Measurements from ENCODE around the gene TSNAXIP1. TPM values are rescaled to one million over a fixed set of nuclear protein-coding genes. Genes with fewer than 3 reads are reported as not detected.

Gene TSNAXIP1
- total RNA-seq, 1 experiment from 2014 or later = 1.9 TPM

DNA sequence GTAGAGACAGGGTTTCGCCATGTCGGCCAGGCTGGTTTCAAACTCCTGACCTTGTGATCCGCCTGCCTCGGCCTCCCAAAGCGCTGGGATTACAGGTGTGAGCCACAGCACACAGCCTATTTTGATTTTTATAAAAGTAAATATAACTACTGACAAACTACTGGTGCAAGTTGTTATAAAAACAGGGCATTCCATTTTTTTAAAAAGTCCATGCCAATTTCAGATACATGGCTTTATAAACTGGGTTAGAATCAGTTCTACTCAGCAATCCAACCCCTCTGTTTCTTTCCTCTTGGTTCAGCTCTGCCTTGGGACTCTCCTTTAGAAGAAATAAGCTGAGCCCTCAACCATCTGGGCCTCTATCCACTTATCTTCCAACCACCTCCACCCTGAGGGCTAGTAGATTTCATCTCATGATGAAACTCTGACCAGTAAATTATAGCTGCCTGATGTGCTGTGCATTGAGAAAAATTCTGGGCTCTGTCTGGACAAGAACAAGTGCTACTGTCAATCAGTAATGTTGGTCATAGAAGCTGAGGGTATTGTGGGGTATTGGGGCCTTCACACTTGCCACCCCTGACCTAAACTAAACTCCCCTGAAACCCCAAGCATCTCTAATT is 10.5 kb upstream of the TSNAXIP1 start:
- Histone ChIP-seq H3F3A (ENCODE audit: insufficient read depth, low read depth) (no peaks in the 10 kb centered on the region), H3K79me2 (ENCODE audit: low read depth) (peaks cover 16% of the 10 kb centered on the region), H3K9me3 (ENCODE audit: insufficient read depth, low read depth) (no peaks in the 10 kb centered on the region), H4K20me1 (ENCODE audit: insufficient read depth) (no peaks in the 10 kb centered on the region), H3K4me2 (no peak overlapping the region), H3K4me3 (no peak overlapping the region), H3K27ac (no peak overlapping the region), H3K9me2 (ENCODE audit: insufficient read depth) (no peaks in the 10 kb centered on the region), H3K4me1 (replicated peaks; ENCODE audit: insufficient read depth) (no peaks in the 10 kb centered on the region), H3K27me3 (ENCODE audit: insufficient read depth, low read depth) (no peaks in the 10 kb centered on the region), H2AFZ (no peak overlapping the region), H3K36me3 (ENCODE audit: low read depth) (no peaks in the 10 kb centered on the region)
- TF ChIP-seq, protein P1, sequence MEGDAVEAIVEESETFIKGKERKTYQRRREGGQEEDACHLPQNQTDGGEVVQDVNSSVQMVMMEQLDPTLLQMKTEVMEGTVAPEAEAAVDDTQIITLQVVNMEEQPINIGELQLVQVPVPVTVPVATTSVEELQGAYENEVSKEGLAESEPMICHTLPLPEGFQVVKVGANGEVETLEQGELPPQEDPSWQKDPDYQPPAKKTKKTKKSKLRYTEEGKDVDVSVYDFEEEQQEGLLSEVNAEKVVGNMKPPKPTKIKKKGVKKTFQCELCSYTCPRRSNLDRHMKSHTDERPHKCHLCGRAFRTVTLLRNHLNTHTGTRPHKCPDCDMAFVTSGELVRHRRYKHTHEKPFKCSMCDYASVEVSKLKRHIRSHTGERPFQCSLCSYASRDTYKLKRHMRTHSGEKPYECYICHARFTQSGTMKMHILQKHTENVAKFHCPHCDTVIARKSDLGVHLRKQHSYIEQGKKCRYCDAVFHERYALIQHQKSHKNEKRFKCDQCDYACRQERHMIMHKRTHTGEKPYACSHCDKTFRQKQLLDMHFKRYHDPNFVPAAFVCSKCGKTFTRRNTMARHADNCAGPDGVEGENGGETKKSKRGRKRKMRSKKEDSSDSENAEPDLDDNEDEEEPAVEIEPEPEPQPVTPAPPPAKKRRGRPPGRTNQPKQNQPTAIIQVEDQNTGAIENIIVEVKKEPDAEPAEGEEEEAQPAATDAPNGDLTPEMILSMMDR (conservative IDR thresholded peaks at IDR 0.05) = no peak
- TF ChIP-seq EZH2 (IDR thresholded peaks at IDR 0.05; ENCODE audit: low read depth) = no peak
- intact Hi-C loops (cut with micrococcal nuclease; ENCODE audit: unreplicated experiment) = no loop called here
- CTCF ChIA-PET = interaction anchor here (0.6 kb wide), 1 partner anchor 18 kb away, joined by 4 read pairs; no protein-coding TSS in a partner anchor
- no TSS peak for BruUV-seq (replicated peaks)
- DNase-seq = no peak
- POLR2A ChIA-PET (ENCODE audit: unreplicated experiment) = interaction anchor here (0.5 to 0.6 kb wide), 2 partner anchors 8 to 231 kb away, joined by 3 read pairs; no protein-coding TSS in a partner anchor

DNA sequence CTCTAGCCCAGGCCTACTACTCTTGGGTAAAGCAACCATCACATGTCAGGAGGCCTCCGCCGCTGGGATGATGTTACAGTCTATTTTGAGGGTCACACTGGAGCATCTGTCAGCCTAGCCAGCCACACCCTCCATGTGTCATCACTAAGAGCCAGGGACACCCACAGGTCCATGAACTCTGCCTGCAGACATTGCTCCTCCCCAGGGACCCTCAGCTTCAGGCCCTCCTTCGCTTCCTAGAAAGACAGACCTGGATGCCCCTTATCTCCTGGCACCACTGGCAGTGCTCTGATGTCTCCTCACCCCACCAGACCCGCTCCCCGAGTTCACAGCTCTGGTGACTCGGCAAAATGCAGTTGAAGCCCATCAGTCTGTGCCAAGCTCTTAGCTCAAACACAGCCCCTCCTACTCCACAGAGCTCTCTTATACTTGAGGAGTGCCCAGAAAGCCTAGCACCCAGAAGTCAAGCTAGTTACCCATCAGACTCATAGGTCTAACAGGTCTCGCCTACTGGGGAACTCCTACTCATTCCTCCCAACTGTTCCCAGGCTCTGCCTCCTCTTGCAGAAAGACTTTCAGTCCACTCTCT is 6.3 kb upstream of the TSNAXIP1 start:
- Histone ChIP-seq H4K20me1 (ENCODE audit: insufficient read depth) (no peaks in the 10 kb centered on the region; the same call in 1 of the 2 replicates), H3K36me3 (ENCODE audit: low read depth) (peaks cover 6% of the 10 kb centered on the region; the same call in 1 of the 2 replicates), H3K27ac (no peak overlapping the region), H3K4me3 (no peak overlapping the region), H3K9me2 (ENCODE audit: insufficient read depth) (no peaks in the 10 kb centered on the region), H3K9me3 (ENCODE audit: insufficient read depth, low read depth) (no peaks in the 10 kb centered on the region), H3K27me3 (ENCODE audit: insufficient read depth, low read depth) (no peaks in the 10 kb centered on the region), H2AFZ (no peak overlapping the region), H3K4me1 (replicated peaks; ENCODE audit: insufficient read depth) (peaks cover 8% of the 10 kb centered on the region), H3F3A (ENCODE audit: insufficient read depth, low read depth) (no peaks in the 10 kb centered on the region), H3K4me2 (no peak overlapping the region), H3K79me2 (ENCODE audit: low read depth) (peaks cover 49% of the 10 kb centered on the region)
- ChIA-PET POLR2A (ENCODE audit: unreplicated experiment) (no interaction called here), CTCF (no interaction called here)
- no peak for DNase-seq
- no TSS peak for BruUV-seq (replicated peaks)
- TF ChIP-seq, protein P1 (conservative IDR thresholded peaks at IDR 0.05) = no peak
- no peak for TF ChIP-seq EZH2 (IDR thresholded peaks at IDR 0.05; ENCODE audit: low read depth)
- intact Hi-C loops (cut with micrococcal nuclease; ENCODE audit: unreplicated experiment) = no loop called here

DNA sequence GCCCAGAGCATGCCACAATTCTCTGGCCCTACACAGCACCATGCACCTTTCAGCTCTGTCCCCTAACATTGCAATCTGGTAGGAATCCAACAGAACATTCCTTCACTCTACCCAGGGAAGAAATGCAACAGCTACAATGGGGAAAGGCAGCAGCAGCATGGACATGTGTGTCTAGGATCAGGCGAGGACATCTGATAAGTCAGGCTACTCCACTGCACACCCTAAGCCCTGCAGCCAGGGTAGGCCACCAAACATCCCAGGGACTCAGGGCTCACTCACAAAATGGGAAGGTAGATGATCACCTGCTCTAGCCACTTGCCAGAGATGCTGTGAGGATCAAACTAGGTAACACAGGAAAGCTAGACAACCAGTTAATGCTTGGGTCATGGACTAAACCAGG is 5.4 kb upstream of the TSNAXIP1 start:
- no peaks in the 10 kb centered on the region for H3F3A ChIP-seq (ENCODE audit: insufficient read depth, low read depth)
- no peak overlapping the region for H3K4me2 ChIP-seq
- H3K27ac ChIP-seq = no peak overlapping the region
- H3K4me3 ChIP-seq = no peak overlapping the region
- H3K4me1 ChIP-seq (replicated peaks; ENCODE audit: insufficient read depth) = peaks cover 8% of the 10 kb centered on the region
- H3K79me2 ChIP-seq (ENCODE audit: low read depth) = peaks cover 57% of the 10 kb centered on the region
- no peaks in the 10 kb centered on the region for H3K9me3 ChIP-seq (ENCODE audit: insufficient read depth, low read depth)
- ChIA-PET CTCF (no interaction called here), POLR2A (ENCODE audit: unreplicated experiment) (no interaction called here)
- TF ChIP-seq EZH2 (IDR thresholded peaks at IDR 0.05; ENCODE audit: low read depth) = no peak
- TF ChIP-seq, protein P1 (conservative IDR thresholded peaks at IDR 0.05) = no peak
- BruUV-seq (replicated peaks) = no TSS peak
- H3K9me2 ChIP-seq (ENCODE audit: insufficient read depth) = no peaks in the 10 kb centered on the region
- no peaks in the 10 kb centered on the region for H3K27me3 ChIP-seq (ENCODE audit: insufficient read depth, low read depth)
- H3K36me3 ChIP-seq (ENCODE audit: low read depth) = peaks cover 6% of the 10 kb centered on the region; the same call in 1 of the 2 replicates
- no peak for DNase-seq
- intact Hi-C loops (cut with micrococcal nuclease; ENCODE audit: unreplicated experiment) = no loop called here
- no peak overlapping the region for H2AFZ ChIP-seq
- no peaks in the 10 kb centered on the region; the same call in 1 of the 2 replicates for H4K20me1 ChIP-seq (ENCODE audit: insufficient read depth)
